GM23338 (cell line): ENCODE measurements around the gene ETAA1. TPM values are rescaled to one million over a fixed set of nuclear protein-coding genes. Genes with fewer than 3 reads are reported as not detected.

Experiments
- ATAC-seq: fragments of 200-7000 bp; cut with Tn5 transposase; 3 replicates; pipeline ENCODE4 v1.9.1; 2020
- DNase-seq: peaks from one replicate; pipeline ENCODE4 v3.0.0-alpha.2; 2015; ENCODE audit warnings: low spot score
- H2AFZ ChIP-seq: fragments of 200-600 bp; sonication (generic); 2 replicates; pipeline ENCODE4 v1.8.0; 2016; ENCODE audit warnings: antibody characterized with exemption, mild to moderate bottlenecking, moderate library complexity
- H3F3A ChIP-seq: fragments of 200-600 bp; sonication (generic); replicated peaks from 2 replicates; pipeline ENCODE4 v1.8.0; 2017; ENCODE audit warnings: antibody characterized with exemption, mixed run types, low read depth
- H3K27ac ChIP-seq: fragments of 200-600 bp; sonication (generic); 2 replicates; pipeline ENCODE4 v1.6.1; 2016; ENCODE audit warnings: low read depth
- H3K27me3 ChIP-seq: fragments of 200-600 bp; sonication (generic); 2 replicates; pipeline ENCODE4 v1.8.0; 2016; ENCODE audit warnings: mild to moderate bottlenecking, mixed run types, moderate library complexity; ENCODE audit not compliant: insufficient read depth
- H3K36me3 ChIP-seq: fragments of 200-600 bp; sonication (generic); 2 replicates; pipeline ENCODE4 v1.8.0; 2016; ENCODE audit warnings: mild to moderate bottlenecking; ENCODE audit not compliant: insufficient read depth
- H3K4me1 ChIP-seq: fragments of 200-600 bp; sonication (generic); 2 replicates; pipeline ENCODE4 v1.8.0; 2016; ENCODE audit warnings: mild to moderate bottlenecking, moderate library complexity; ENCODE audit not compliant: insufficient read depth
- H3K4me2 ChIP-seq: fragments of 200-600 bp; sonication (generic); 2 replicates; pipeline ENCODE4 v1.7.1; 2017; ENCODE audit warnings: mixed run types
- H3K4me3 ChIP-seq: fragments of 200-600 bp; sonication (generic); 2 replicates; pipeline ENCODE4 v1.6.1; 2016; ENCODE audit warnings: mixed run types
- H3K79me2 ChIP-seq: fragments of 200-600 bp; sonication (generic); replicated peaks from 2 replicates; pipeline ENCODE4 v1.8.0; 2017; ENCODE audit warnings: mild to moderate bottlenecking; ENCODE audit not compliant: insufficient read depth
- H3K9me2 ChIP-seq: fragments of 200-600 bp; sonication (generic); 2 replicates; pipeline ENCODE4 v1.8.0; 2017; ENCODE audit not compliant: insufficient read depth
- H4K20me1 ChIP-seq: fragments of 200-600 bp; sonication (generic); replicated peaks from 2 replicates; pipeline ENCODE4 v1.8.0; 2017; ENCODE audit warnings: mild to moderate bottlenecking; ENCODE audit not compliant: insufficient read depth
- H3K27ac Mint-ChIP-seq: 2 replicates; pipeline ENCODE4 v1.8.0; 2020; ENCODE audit warnings: inconsistent platforms, mild to moderate bottlenecking, moderate library complexity, mixed read lengths
- H3K27me3 Mint-ChIP-seq: 3 replicates; pipeline ENCODE4 v1.8.0; 2022; ENCODE audit warnings: low read depth, mild to moderate bottlenecking, moderate library complexity, mixed read lengths, inconsistent platforms; ENCODE audit not compliant: insufficient read depth, poor library complexity
- H3K36me3 Mint-ChIP-seq: 3 replicates; pipeline ENCODE4 v1.8.0; 2021; ENCODE audit warnings: low read depth, mild to moderate bottlenecking, inconsistent platforms, moderate library complexity, mixed read lengths
- H3K4me1 Mint-ChIP-seq: 3 replicates; pipeline ENCODE4 v1.8.0; 2020; ENCODE audit warnings: mild to moderate bottlenecking, inconsistent platforms, mixed read lengths
- H3K4me3 Mint-ChIP-seq: 3 replicates; pipeline ENCODE4 v1.8.0; 2021; ENCODE audit warnings: moderate library complexity, mild to moderate bottlenecking, inconsistent platforms, mixed read lengths
- H3K9me3 Mint-ChIP-seq: 3 replicates; pipeline ENCODE4 v1.8.0; 2020; ENCODE audit warnings: moderate library complexity, mild to moderate bottlenecking, inconsistent platforms, mixed read lengths
- CREB1 ChIP-seq: fragments of 250-450 bp; sonication (Bioruptor Pico); IDR thresholded peaks from 2 replicates; pipeline ENCODE4 v1.5.0; 2020; ENCODE audit warnings: low read depth, mild to moderate bottlenecking, moderate library complexity
- CTCF ChIP-seq, 2 experiments: fragments of 200-600 bp in 1 of 2; sonication (generic) in 1 of 2; conservative IDR thresholded peaks; 2 replicates each; pipeline versions ENCODE4 v1.5.1 to v1.6.1; 2016 to 2017; ENCODE audit warnings: antibody characterized with exemption in 2 of 2, low read depth in 2 of 2, mild to moderate bottlenecking in 2 of 2, moderate library complexity in 1 of 2
- ETS1 ChIP-seq: IDR thresholded peaks from 2 replicates; pipeline ENCODE4 v1.6.1; 2016; ENCODE audit warnings: antibody characterized with exemption
- EZH2 ChIP-seq: fragments of 200-600 bp; sonication (generic); IDR thresholded peaks from one replicate; pipeline ENCODE4 v1.8.0; 2017; ENCODE audit warnings: antibody characterized with exemption, mild to moderate bottlenecking, low read depth; ENCODE audit not compliant: unreplicated experiment
- EZH2phosphoT487 ChIP-seq: fragments of 200-600 bp; sonication (generic); IDR thresholded peaks from one replicate; pipeline ENCODE4 v1.8.1; 2018; ENCODE audit warnings: antibody characterized with exemption; ENCODE audit not compliant: unreplicated experiment
- JUNB ChIP-seq: IDR thresholded peaks from one replicate; pipeline ENCODE4 v1.6.1; 2016; ENCODE audit warnings: antibody characterized with exemption; ENCODE audit not compliant: unreplicated experiment
- NANOG ChIP-seq: IDR thresholded peaks from 2 replicates; pipeline ENCODE4 v1.6.1; 2016; ENCODE audit warnings: antibody characterized with exemption, borderline replicate concordance
- POLR2AphosphoS5 ChIP-seq: IDR thresholded peaks from 2 replicates; pipeline ENCODE4 v1.6.1; 2016; ENCODE audit warnings: antibody characterized with exemption, low read depth
- REST ChIP-seq: IDR thresholded peaks from one replicate; pipeline ENCODE4 v1.6.1; 2018; ENCODE audit warnings: antibody characterized with exemption; ENCODE audit not compliant: unreplicated experiment
- STAT1 ChIP-seq: IDR thresholded peaks from one replicate; pipeline ENCODE4 v1.6.1; 2016; ENCODE audit warnings: antibody characterized with exemption; ENCODE audit not compliant: unreplicated experiment
- ZNF114 ChIP-seq: fragments of 250-450 bp; sonication (Bioruptor Pico); IDR thresholded peaks from 2 replicates; pipeline ENCODE4 v1.5.0; 2020; ENCODE audit warnings: mild to moderate bottlenecking, moderate library complexity
- ZNF331 ChIP-seq: fragments of 250-450 bp; sonication (Bioruptor Pico); IDR thresholded peaks from 2 replicates; pipeline ENCODE4 v1.5.0; 2020; ENCODE audit warnings: low read depth, mild to moderate bottlenecking, moderate library complexity
- ZNF462 ChIP-seq: fragments of 250-450 bp; sonication (Bioruptor Pico); IDR thresholded peaks from 2 replicates; pipeline ENCODE4 v1.5.0; 2020; ENCODE audit warnings: mild to moderate bottlenecking, moderate library complexity
- polyA plus RNA-seq: library from polyadenylated mRNA; unstranded; fragments of >200 nt; fragmentation: Nextera tagmentation; extraction: Ambion mirVana; gene quantifications from 2 replicates; pipeline ENCODE4 v1.2.1, GENCODE V29; 2016
- total RNA-seq: library from RNA; depleted of rRNA; stranded (reverse); fragments of >200 nt; shearing (Covaris generic); gene quantifications from 2 replicates; pipeline ENCODE4 v1.2.3, GENCODE V29; 2014

ETAA1 gene
- total and polyA plus RNA-seq, 2 experiments from 2014 or later = 22.2 to 45.5 TPM

- no peaks in the 10 kb centered on the region for H3K9me3 Mint-ChIP-seq
- H3K27me3 Mint-ChIP-seq = no peaks in the 10 kb centered on the region
- H3K4me3 ChIP-seq = no peak overlapping the region
- no peaks in the 10 kb centered on the region for H3K79me2 ChIP-seq
- no peaks in the 10 kb centered on the region for H3F3A ChIP-seq
- H3K27me3 ChIP-seq = no peaks in the 10 kb centered on the region
- H3K4me1 Mint-ChIP-seq = peaks cover 8% of the 10 kb centered on the region; the same call in 2 of the 3 replicates
- TF ChIP-seq ETS1 = no peak
- TF ChIP-seq POLR2AphosphoS5 = no peak
- TF ChIP-seq REST = no peak
- TF ChIP-seq NANOG = no peak
- no peak for TF ChIP-seq ZNF114 (CRISPR knock-in tag)
- no peak for TF ChIP-seq JUNB
- TF ChIP-seq STAT1 = no peak
- no peak for TF ChIP-seq ZNF462 (CRISPR knock-in tag)
- TF ChIP-seq ZNF331 (CRISPR knock-in tag) = no peak
- TF ChIP-seq EZH2 = no peak
- no peak for TF ChIP-seq EZH2phosphoT487
- TF ChIP-seq CREB1 (CRISPR knock-in tag) = no peak
- no peak for TF ChIP-seq CTCF (conservative IDR thresholded peaks at IDR 0.05; ENCODE audit: low read depth in 2 of 2)
- no peak overlapping the region for H2AFZ ChIP-seq
- H3K4me3 Mint-ChIP-seq = no peak overlapping the region
- no peaks in the 10 kb centered on the region for H3K36me3 ChIP-seq
- ATAC-seq = no peak
- no peak overlapping the region for H3K27ac Mint-ChIP-seq
- no peaks in the 10 kb centered on the region for H4K20me1 ChIP-seq
- H3K36me3 Mint-ChIP-seq = no peaks in the 10 kb centered on the region
- H3K9me2 ChIP-seq = 0 out of 2 replicates have a peak, but pooled peaks cover 5% of the 10 kb centered on the region
- no peak for DNase-seq
- H3K4me1 ChIP-seq = no peaks in the 10 kb centered on the region
- H3K27ac ChIP-seq = no peak overlapping the region
- no peak overlapping the region for H3K4me2 ChIP-seq
These were observed 41.2 kb downstream of the ETAA1 start for GRCh38 chr2:67438337-67438736.
